GM23248 (cell line): ENCODE measurements around the gene DEGS1. TPM values are rescaled to one million over a fixed set of nuclear protein-coding genes. Genes with fewer than 3 reads are reported as not detected.
"Not testable (repeated sequence)": the region's sequence is repeated elsewhere in the genome, so short reads cannot be mapped to it uniquely, and the experiment has no call there.

ENCODE experiments used
- DNase-seq: peaks from one replicate; pipeline ENCODE4 v3.0.0-alpha.2; 2015
- H2AFZ ChIP-seq: fragments of 200-600 bp; sonication (generic); 2 replicates; pipeline ENCODE4 v1.6.1; 2016; ENCODE audit warnings: antibody characterized with exemption
- H3F3A ChIP-seq: fragments of 200-600 bp; sonication (generic); 2 replicates; pipeline ENCODE4 v1.6.1; 2016; ENCODE audit warnings: mild to moderate bottlenecking, antibody characterized with exemption, mixed run types; ENCODE audit not compliant: insufficient read depth
- H3K27ac ChIP-seq: fragments of 200-600 bp; sonication (generic); 2 replicates; pipeline ENCODE4 v1.5.1; 2016; ENCODE audit warnings: mild to moderate bottlenecking
- H3K27me3 ChIP-seq: fragments of 200-600 bp; sonication (generic); replicated peaks from 2 replicates; pipeline ENCODE4 v1.6.1; 2016; ENCODE audit warnings: mild to moderate bottlenecking; ENCODE audit not compliant: insufficient read depth
- H3K36me3 ChIP-seq: fragments of 200-600 bp; sonication (generic); 2 replicates; pipeline ENCODE4 v1.6.1; 2016; ENCODE audit warnings: low read depth, mild to moderate bottlenecking
- H3K4me1 ChIP-seq: fragments of 200-600 bp; sonication (generic); 2 replicates; pipeline ENCODE4 v1.6.1; 2016; ENCODE audit warnings: mild to moderate bottlenecking; ENCODE audit not compliant: insufficient read depth
- H3K4me2 ChIP-seq: fragments of 200-600 bp; sonication (generic); one replicate; pipeline ENCODE4 v1.6.1; 2016; ENCODE audit warnings: mild to moderate bottlenecking; ENCODE audit not compliant: unreplicated experiment
- H3K4me3 ChIP-seq: fragments of 200-600 bp; sonication (generic); 2 replicates; pipeline ENCODE4 v1.5.1; 2016; ENCODE audit warnings: mild to moderate bottlenecking
- H3K79me2 ChIP-seq: fragments of 200-600 bp; sonication (generic); 2 replicates; pipeline ENCODE4 v1.6.1; 2016; ENCODE audit warnings: mild to moderate bottlenecking; ENCODE audit not compliant: insufficient read depth
- H3K9ac ChIP-seq: fragments of 200-600 bp; sonication (generic); 2 replicates; pipeline ENCODE4 v1.6.1; 2016; ENCODE audit warnings: mild to moderate bottlenecking
- H3K9me2 ChIP-seq: fragments of 200-600 bp; sonication (generic); 2 replicates; pipeline ENCODE4 v1.6.1; 2016; ENCODE audit warnings: mixed run types, mild to moderate bottlenecking, moderate library complexity; ENCODE audit not compliant: insufficient read depth
- H3K9me3 ChIP-seq: fragments of 200-600 bp; sonication (generic); one replicate; pipeline ENCODE4 v1.6.1; 2017; ENCODE audit warnings: low read depth
- H4K20me1 ChIP-seq: fragments of 200-600 bp; sonication (generic); 2 replicates; pipeline ENCODE4 v1.6.0; 2016; ENCODE audit not compliant: insufficient read depth
- EZH2 ChIP-seq: fragments of 200-600 bp; sonication (generic); IDR thresholded peaks from 2 replicates; pipeline ENCODE4 v1.6.1; 2018; ENCODE audit warnings: antibody characterized with exemption, mild to moderate bottlenecking; ENCODE audit not compliant: insufficient read depth, poor library complexity, severe bottlenecking
- EZH2phosphoT487 ChIP-seq: fragments of 200-600 bp; sonication (generic); IDR thresholded peaks from 2 replicates; pipeline ENCODE4 v1.6.1; 2018; ENCODE audit warnings: antibody characterized with exemption, moderate library complexity, mild to moderate bottlenecking, low read depth; ENCODE audit not compliant: insufficient read depth
- WGBS, 2 experiments: methylation state at CpG; one replicate each; pipeline ENCODE4 v1.1.6; 2015 to 2017; ENCODE audit warnings: low lambda C conversion rate in 2 of 2, low coverage in 1 of 2; ENCODE audit errors: missing lambda C conversion rate in 2 of 2; 5-methylcytosine and 5-hydroxymethylcytosine counted together
- in situ Hi-C: fragments of 300-500 bp; cut with MboI; formaldehyde crosslinking; loops from 2 replicates; pipeline ENCODE4 v1.15.0; 2020
- polyA plus RNA-seq: library from polyadenylated mRNA; unstranded; fragments of >200 nt; fragmentation: Nextera tagmentation; extraction: Ambion mirVana; gene quantifications from 2 replicates; pipeline ENCODE4 v1.2.1, GENCODE V29; 2016
- total RNA-seq: library from RNA; depleted of rRNA; stranded (reverse); fragments of >200 nt; shearing (Covaris generic); gene quantifications from 2 replicates; pipeline ENCODE4 v1.2.3, GENCODE V29; 2014

DEGS1 gene
- total and polyA plus RNA-seq, 2 experiments from 2014 or later = 227 to 265 TPM

DNA sequence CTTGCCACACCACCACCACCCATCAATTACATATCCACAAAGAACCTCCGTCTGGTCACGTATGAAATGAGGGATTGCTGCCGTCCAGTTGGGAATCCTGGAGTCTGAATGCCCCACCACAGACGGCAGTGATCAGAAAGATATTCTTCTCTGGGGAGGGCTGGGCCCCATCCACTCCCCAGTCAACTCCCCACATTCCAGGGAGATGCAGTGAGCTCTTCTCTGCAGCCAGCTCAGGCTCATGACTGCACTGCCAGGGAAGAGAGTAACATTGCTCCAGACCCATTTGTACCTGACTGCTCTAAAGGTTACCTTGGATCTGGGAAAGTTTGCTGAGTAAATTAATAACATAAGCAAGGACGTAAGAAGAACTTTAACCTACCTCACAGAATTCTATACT is 18.3 kb downstream of the DEGS1 start:
- Histone ChIP-seq H3K4me3 (no peak overlapping the region), H3K36me3 (no peaks in the 10 kb centered on the region), H3K9me2 (no peaks in the 10 kb centered on the region), H3F3A (peaks cover 33% of the 10 kb centered on the region), H4K20me1 (no peaks in the 10 kb centered on the region), H3K27me3 (no peaks in the 10 kb centered on the region), H2AFZ (no peak overlapping the region), H3K79me2 (no peaks in the 10 kb centered on the region), H3K4me1 (peaks cover 25% of the 10 kb centered on the region), H3K9ac (no peak overlapping the region), H3K4me2 (no peak overlapping the region), H3K9me3 (no peaks in the 10 kb centered on the region), H3K27ac (no peak overlapping the region)
- in situ Hi-C loops = no loop called here
- 85 to 86% methylated on average over 5 of the region's 5 CpGs for WGBS, 2 experiments
- TF ChIP-seq EZH2 = no peak
- DNase-seq = peak; percentile 26

DNA sequence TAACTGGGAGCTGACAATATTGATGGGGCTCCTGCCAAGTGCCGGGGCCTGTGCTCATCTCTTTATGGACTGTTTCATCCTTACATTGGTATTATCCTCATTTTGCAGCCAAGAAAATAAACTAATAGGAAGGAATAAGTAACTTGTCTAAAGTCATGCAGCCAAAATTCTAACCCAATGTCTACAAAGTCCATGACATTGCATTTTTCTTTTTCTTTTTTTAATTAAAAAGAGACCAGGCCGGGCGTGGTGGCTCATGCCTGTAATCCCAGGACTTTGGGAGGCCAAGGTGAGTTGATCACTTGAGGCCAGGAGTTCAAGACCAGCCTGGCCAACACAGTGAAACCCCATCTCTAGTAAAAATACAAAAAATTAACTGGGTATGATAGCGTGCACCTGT is 18.8 kb downstream of the DEGS1 start:
- TF ChIP-seq EZH2phosphoT487 = no peak
- no peak for TF ChIP-seq EZH2
- no peaks in the 10 kb centered on the region for H3K27me3 ChIP-seq

DNA sequence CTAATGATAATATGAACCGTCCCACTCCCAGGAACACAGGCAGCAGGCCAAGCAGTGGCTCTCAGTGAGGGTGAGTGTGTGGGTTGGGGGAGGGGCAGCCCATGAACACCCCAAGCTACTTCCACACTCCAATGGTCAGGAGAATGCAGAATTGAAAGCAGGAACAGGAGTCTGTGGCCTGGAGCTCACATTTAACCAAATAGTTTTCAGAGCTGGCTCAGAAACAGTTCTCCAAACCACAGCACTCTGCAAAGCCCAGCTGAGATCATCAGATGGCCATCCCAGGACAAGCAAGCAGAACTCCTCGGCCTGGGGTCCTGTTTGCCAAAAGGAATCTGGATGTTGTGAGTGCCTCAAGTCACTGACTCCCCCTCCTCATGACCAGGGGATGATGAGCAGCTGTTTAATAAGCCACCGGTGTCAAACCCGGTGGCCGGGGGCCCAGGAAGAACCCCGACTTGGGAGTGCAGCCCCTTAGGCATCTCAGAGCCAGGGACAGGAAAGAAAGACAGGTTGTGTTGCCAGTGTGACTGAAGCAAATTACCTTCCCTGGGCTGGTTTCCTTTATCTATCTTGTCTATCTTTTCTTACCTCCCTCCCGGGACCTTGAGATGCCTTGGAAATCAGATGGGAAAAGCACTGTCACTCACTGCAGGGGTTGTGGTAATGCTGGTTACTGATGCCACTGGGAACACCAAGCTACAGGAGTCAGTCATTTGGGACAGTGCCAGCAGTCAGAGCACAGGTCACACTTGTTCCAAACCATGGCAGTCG is 20.4 kb downstream of the DEGS1 start:
- Histone ChIP-seq H2AFZ (no peak overlapping the region), H3K9me2 (no peaks in the 10 kb centered on the region), H3F3A (peaks cover 33% of the 10 kb centered on the region), H3K9me3 (no peaks in the 10 kb centered on the region), H3K4me3 (no peak overlapping the region), H3K27me3 (no peaks in the 10 kb centered on the region), H3K4me2 (peak overlapping the region; percentile 25), H3K4me1 (peaks cover 25% of the 10 kb centered on the region), H3K79me2 (no peaks in the 10 kb centered on the region), H3K36me3 (no peaks in the 10 kb centered on the region), H3K9ac (no peak overlapping the region), H4K20me1 (no peaks in the 10 kb centered on the region), H3K27ac (0 out of 2 replicates have a peak overlapping the region, but pooled peaks have one; percentile 86)
- in situ Hi-C loops = no loop called here
- no peak for TF ChIP-seq EZH2
- no peak for TF ChIP-seq EZH2phosphoT487
- 57 to 58% methylated on average over 8 of the region's 8 CpGs for WGBS, 2 experiments
- peak; percentile 57 for DNase-seq

More for the DNA sequence above, 18.8 kb downstream of the DEGS1 start:
- no peaks in the 10 kb centered on the region for H3K36me3 ChIP-seq
- H2AFZ ChIP-seq = no peak overlapping the region
- no peaks in the 10 kb centered on the region for H3K9me3 ChIP-seq
- peaks cover 25% of the 10 kb centered on the region for H3K4me1 ChIP-seq
- no peaks in the 10 kb centered on the region for H3K79me2 ChIP-seq
- H3K27ac ChIP-seq = no peak overlapping the region
- H3K4me3 ChIP-seq = no peak overlapping the region
- no peak overlapping the region for H3K9ac ChIP-seq
- no peak overlapping the region for H3K4me2 ChIP-seq
- DNase-seq = no peak
- no peaks in the 10 kb centered on the region for H3K9me2 ChIP-seq
- 82% methylated on average over 4 of the region's 4 CpGs for WGBS, 2 experiments
- H4K20me1 ChIP-seq = no peaks in the 10 kb centered on the region
- in situ Hi-C loops = no loop called here
- peaks cover 33% of the 10 kb centered on the region for H3F3A ChIP-seq

DNA sequence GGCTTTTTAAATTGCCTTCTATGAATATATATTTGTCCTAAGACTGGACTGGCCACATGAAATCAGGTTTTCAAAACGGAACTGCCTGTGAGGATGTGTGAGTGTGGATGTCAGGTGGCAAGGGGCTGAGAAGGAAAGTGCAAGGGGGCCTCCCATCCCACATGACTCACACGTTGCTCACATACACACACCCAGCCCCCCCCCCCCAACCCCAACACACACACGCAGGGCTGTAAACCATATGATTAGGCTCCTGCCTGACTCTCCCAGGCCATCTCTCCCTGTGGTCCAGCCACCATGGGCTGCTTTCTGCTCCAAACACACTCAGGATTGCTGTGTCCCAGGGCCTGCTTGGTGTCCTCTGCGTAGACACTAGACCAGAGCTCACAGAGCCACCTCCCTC is 22.4 kb downstream of the DEGS1 start:
- no peaks in the 10 kb centered on the region for H4K20me1 ChIP-seq
- no peaks in the 10 kb centered on the region for H3K79me2 ChIP-seq
- H3K9me2 ChIP-seq = no peaks in the 10 kb centered on the region
- H2AFZ ChIP-seq = peak overlapping the region; percentile 72
- H3F3A ChIP-seq = peaks cover 33% of the 10 kb centered on the region
- in situ Hi-C loops = no loop called here
- H3K4me2 ChIP-seq = peak overlapping the region; percentile 66
- H3K27me3 ChIP-seq = no peaks in the 10 kb centered on the region
- peaks cover 25% of the 10 kb centered on the region for H3K4me1 ChIP-seq
- H3K9ac ChIP-seq = peak overlapping the region; percentile 77
- TF ChIP-seq EZH2phosphoT487 (no peak), EZH2 (no peak)
- 8 to 16% methylated on average over 4 of the region's 4 CpGs for WGBS, 2 experiments
- H3K36me3 ChIP-seq = no peaks in the 10 kb centered on the region
- H3K4me3 ChIP-seq = peak overlapping the region; percentile 50; the same call in 1 of the 2 replicates
- peak; percentile 88 for DNase-seq
- peak overlapping the region; percentile 86 for H3K27ac ChIP-seq
- H3K9me3 ChIP-seq = no peaks in the 10 kb centered on the region

DNA sequence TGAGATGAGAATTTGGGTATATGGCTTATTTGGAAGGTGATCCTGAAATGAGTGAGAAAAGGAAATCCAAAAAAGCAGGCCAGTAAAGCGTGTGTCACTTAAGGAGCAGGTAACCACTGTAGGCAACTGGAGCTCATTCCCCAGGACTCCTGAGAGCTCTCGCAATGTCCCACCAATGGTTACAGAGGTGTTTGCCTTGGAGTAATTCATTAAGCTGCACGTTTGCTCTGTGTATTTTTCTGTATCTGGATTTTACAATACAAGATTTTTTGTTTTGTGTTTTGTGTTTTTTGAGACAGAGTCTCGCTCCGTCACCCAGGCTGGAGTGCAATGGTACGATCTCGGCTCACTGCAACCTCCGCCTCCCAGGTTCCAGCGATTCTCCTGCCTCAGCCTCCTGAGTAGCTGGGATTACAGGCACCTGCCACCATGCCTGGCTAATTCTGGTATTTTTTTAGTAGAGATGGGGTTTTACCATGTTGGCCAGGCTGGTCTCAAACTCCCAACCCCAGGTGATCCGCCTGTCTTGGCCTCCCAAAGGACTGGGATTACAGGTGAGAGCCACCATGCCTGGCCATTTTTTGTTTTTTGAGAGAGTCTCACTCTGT is 23.0 kb downstream of the DEGS1 start:
- in situ Hi-C loops, H3K27me3 ChIP-seq, H3K9me3 ChIP-seq, H3K36me3 ChIP-seq, DNase-seq, H4K20me1 ChIP-seq, H3K9me2 ChIP-seq, H3K79me2 ChIP-seq: not testable (repeated sequence)
- H3K9ac ChIP-seq = peak overlapping the region; percentile 77
- peak overlapping the region; percentile 86 for H3K27ac ChIP-seq
- peak overlapping the region; percentile 34; the same call in 1 of the 2 replicates for H3K4me3 ChIP-seq
- 76 to 80% methylated on average over 10 of the region's 10 CpGs for WGBS, 2 experiments
- peaks cover 25% of the 10 kb centered on the region for H3K4me1 ChIP-seq
- peak overlapping the region; percentile 66 for H3K4me2 ChIP-seq
- peaks cover 33% of the 10 kb centered on the region for H3F3A ChIP-seq
- peak overlapping the region; percentile 72 for H2AFZ ChIP-seq
